ENCODE measurements around the gene HECW1. TPM values are rescaled to one million over a fixed set of nuclear protein-coding genes. Genes with fewer than 3 reads are reported as not detected.

HECW1 gene
- total and polyA plus RNA-seq, 10 of the 15 experiments (the other 5 are each of a cell fraction or from before 2014, with no cell fraction given): under 0.01 to 0.31 (median 0.04) TPM; not detected in 3

GRCh38 chr7:43390576-43390975 lies 278.1 kb downstream of the HECW1 start (continued):
- TF ChIP-seq, protein P1, sequence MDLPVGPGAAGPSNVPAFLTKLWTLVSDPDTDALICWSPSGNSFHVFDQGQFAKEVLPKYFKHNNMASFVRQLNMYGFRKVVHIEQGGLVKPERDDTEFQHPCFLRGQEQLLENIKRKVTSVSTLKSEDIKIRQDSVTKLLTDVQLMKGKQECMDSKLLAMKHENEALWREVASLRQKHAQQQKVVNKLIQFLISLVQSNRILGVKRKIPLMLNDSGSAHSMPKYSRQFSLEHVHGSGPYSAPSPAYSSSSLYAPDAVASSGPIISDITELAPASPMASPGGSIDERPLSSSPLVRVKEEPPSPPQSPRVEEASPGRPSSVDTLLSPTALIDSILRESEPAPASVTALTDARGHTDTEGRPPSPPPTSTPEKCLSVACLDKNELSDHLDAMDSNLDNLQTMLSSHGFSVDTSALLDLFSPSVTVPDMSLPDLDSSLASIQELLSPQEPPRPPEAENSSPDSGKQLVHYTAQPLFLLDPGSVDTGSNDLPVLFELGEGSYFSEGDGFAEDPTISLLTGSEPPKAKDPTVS (IDR thresholded peaks at IDR 0.05; ENCODE audit: low read depth, low read length): no peak
- TF ChIP-seq DPF2 (IDR thresholded peaks at IDR 0.05) (no peak), RELB (IDR thresholded peaks at IDR 0.05; ENCODE audit: low read depth) (no peak), ELK1 (IDR thresholded peaks at IDR 0.05; ENCODE audit: low read depth, low read length) (no peak), NR2F1 (conservative IDR thresholded peaks at IDR 0.05) (no peak), HDGF (IDR thresholded peaks at IDR 0.05) (no peak), CREB1 (IDR thresholded peaks at IDR 0.05; ENCODE audit: low read depth) (no peak), FOXM1 (IDR thresholded peaks at IDR 0.05; ENCODE audit: low read depth, low read length) (no peak), CREM (IDR thresholded peaks at IDR 0.05; ENCODE audit: low read depth) (no peak), GATAD2B (conservative IDR thresholded peaks at IDR 0.05; ENCODE audit: low read depth) (no peak)

Measured in GM12878 (cell line).